ENCODE results near the gene HS6ST3.
"Not testable (repeated sequence)": the region's sequence is repeated elsewhere in the genome, so short reads cannot be mapped to it uniquely, and the experiment has no call there.

HS6ST3 gene

GRCh38 chr13:96734499-96734898 is 644.6 kb downstream of the HS6ST3 start:
- DNase-seq (ENCODE audit: low spot score): no peak

GRCh38 chr13:96741779-96742178 is 651.9 kb downstream of the HS6ST3 start:
- DNase-seq (ENCODE audit: low spot score): no peak

GRCh38 chr13:96743296-96744089 is 653.6 kb downstream of the HS6ST3 start:
- DNase-seq (ENCODE audit: low spot score): no peak

- no peak for DNase-seq (ENCODE audit: low spot score)
Measured at GRCh38 chr13:96744367-96745331, 654.7 kb downstream of the HS6ST3 start.

GRCh38 chr13:96746886-96747285 is 657.0 kb downstream of the HS6ST3 start:
- no peak for DNase-seq (ENCODE audit: low spot score)

- no peak for DNase-seq (ENCODE audit: low spot score)
Measured at GRCh38 chr13:96749825-96750224, 659.9 kb downstream of the HS6ST3 start.

- DNase-seq (ENCODE audit: low spot score): no peak
Measured at GRCh38 chr13:96751089-96751488, 661.2 kb downstream of the HS6ST3 start.

GRCh38 chr13:96762876-96763275 is 673.0 kb downstream of the HS6ST3 start:
- no peak for DNase-seq (ENCODE audit: low spot score)

GRCh38 chr13:96766306-96766705 is 676.4 kb downstream of the HS6ST3 start:
- DNase-seq (ENCODE audit: low spot score): no peak

GRCh38 chr13:96768524-96768923 is 678.6 kb downstream of the HS6ST3 start:
- DNase-seq (ENCODE audit: low spot score): no peak

- no peak for DNase-seq (ENCODE audit: low spot score)
Measured at GRCh38 chr13:96769874-96770273, 680.0 kb downstream of the HS6ST3 start.

GRCh38 chr13:96771486-96772367 is 681.8 kb downstream of the HS6ST3 start:
- no peak for DNase-seq (ENCODE audit: low spot score)

- DNase-seq (ENCODE audit: low spot score): peak; percentile 10
Measured at GRCh38 chr13:96772426-96772825, 682.5 kb downstream of the HS6ST3 start.

- not testable (repeated sequence) for DNase-seq (ENCODE audit: low spot score)
Measured at GRCh38 chr13:96778302-96778701, 688.4 kb downstream of the HS6ST3 start.

GRCh38 chr13:96779691-96780090 is 689.8 kb downstream of the HS6ST3 start:
- no peak for DNase-seq (ENCODE audit: low spot score)

- no peak for DNase-seq (ENCODE audit: low spot score)
Measured at GRCh38 chr13:96780105-96780504, 690.2 kb downstream of the HS6ST3 start.

- DNase-seq (ENCODE audit: low spot score): no peak
Measured at GRCh38 chr13:96781141-96781540, 691.2 kb downstream of the HS6ST3 start.

- DNase-seq (ENCODE audit: low spot score): no peak
Measured at GRCh38 chr13:96782186-96782585, 692.3 kb downstream of the HS6ST3 start.

GRCh38 chr13:96783057-96783456 is 693.1 kb downstream of the HS6ST3 start:
- no peak for DNase-seq (ENCODE audit: low spot score)

GRCh38 chr13:96783511-96783910 is 693.6 kb downstream of the HS6ST3 start:
- DNase-seq (ENCODE audit: low spot score): no peak

- DNase-seq (ENCODE audit: low spot score): no peak
Measured at GRCh38 chr13:96785986-96786385, 696.1 kb downstream of the HS6ST3 start.

GRCh38 chr13:96792188-96792587 is 702.3 kb downstream of the HS6ST3 start:
- DNase-seq (ENCODE audit: low spot score): no peak
